ENCODE results near the gene TAB2. TPM values are rescaled to one million over a fixed set of nuclear protein-coding genes. Genes with fewer than 3 reads are reported as not detected.

TAB2 gene
- total and polyA plus RNA-seq, 2 experiments from 2014 or later: 14.2 to 51.9 TPM

DNA sequence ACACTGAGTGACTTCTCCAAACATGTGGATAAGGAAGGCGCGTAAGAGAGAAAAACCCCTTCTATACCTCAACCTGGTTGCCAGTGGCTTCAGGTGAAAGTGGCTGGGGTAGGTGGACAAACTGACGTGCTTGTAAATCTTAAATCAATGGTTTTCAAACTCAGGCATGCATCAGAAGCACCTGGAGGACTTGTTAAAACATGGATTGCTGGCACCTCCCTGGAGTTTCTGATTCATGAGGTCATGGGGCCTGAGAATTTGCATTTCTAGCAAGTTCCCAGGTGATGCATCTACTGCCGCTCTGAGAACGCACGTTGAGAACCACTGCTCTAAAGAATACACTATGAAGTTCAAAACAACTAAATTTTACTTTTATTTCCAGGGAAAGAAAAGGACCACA, 31.9 kb upstream of the TAB2 start:
- H3K4me3 ChIP-seq: no peak overlapping the region
- H2AFZ ChIP-seq: no peak overlapping the region

DNA sequence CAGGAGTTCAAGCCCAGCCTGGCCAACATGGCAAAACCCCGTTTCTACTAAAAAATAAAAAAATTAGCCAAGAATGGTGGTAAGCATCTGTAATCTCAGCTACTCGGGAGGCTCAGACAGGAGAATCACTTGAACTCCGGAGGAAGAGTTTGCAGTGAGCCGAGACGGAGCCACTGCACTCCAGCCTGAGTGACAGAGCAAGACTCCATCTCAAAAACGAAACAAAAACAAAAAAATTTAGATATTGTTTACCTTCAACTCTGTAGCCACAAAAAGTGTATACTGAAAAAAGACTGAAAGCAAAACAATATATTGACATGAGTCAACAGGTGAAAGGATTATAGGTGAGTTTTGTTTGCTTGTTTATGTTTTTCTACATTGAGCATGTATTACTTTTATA, 30.6 kb upstream of the TAB2 start:
- DNase-seq (ENCODE audit: low spot score): no peak
- TF ChIP-seq EZH2 (IDR thresholded peaks at IDR 0.05; ENCODE audit: borderline replicate concordance): no peak
- H3K27ac ChIP-seq: no peak overlapping the region
- H3K4me2 ChIP-seq: no peak overlapping the region
- no peaks in the 10 kb centered on the region for H3K9me3 ChIP-seq (ENCODE audit: low read depth)
- H3K79me2 ChIP-seq: no peaks in the 10 kb centered on the region
- no peaks in the 10 kb centered on the region for H3K27me3 ChIP-seq
- no peaks in the 10 kb centered on the region for H3K36me3 ChIP-seq (replicated peaks; ENCODE audit: insufficient read depth, low read depth)
- WGBS (ENCODE audit: low lambda C conversion rate, missing lambda C conversion rate): 84% methylated on average over 6 of the region's 6 CpGs
- H3K4me3 ChIP-seq: no peak overlapping the region
- no peaks in the 10 kb centered on the region for H3K9me2 ChIP-seq (replicated peaks; ENCODE audit: insufficient read depth)
- H3K4me1 ChIP-seq (ENCODE audit: insufficient read depth): no peaks in the 10 kb centered on the region
- no peak overlapping the region for H2AFZ ChIP-seq
- H4K20me1 ChIP-seq (ENCODE audit: insufficient read depth, poor library complexity, severe bottlenecking): no peaks in the 10 kb centered on the region

More for the DNA sequence above, 31.9 kb upstream of the TAB2 start:
- no peak overlapping the region for H3K27ac ChIP-seq
- H3K4me2 ChIP-seq: no peak overlapping the region
- H3K79me2 ChIP-seq: no peaks in the 10 kb centered on the region
- DNase-seq (ENCODE audit: low spot score): no peak
- H3K4me1 ChIP-seq (ENCODE audit: insufficient read depth): no peaks in the 10 kb centered on the region
- H3K27me3 ChIP-seq: no peaks in the 10 kb centered on the region
- H3K36me3 ChIP-seq (replicated peaks; ENCODE audit: insufficient read depth, low read depth): no peaks in the 10 kb centered on the region
- H3K9me2 ChIP-seq (replicated peaks; ENCODE audit: insufficient read depth): no peaks in the 10 kb centered on the region
- WGBS (ENCODE audit: low lambda C conversion rate, missing lambda C conversion rate): 88% methylated on average over 6 of the region's 6 CpGs
- H3K9me3 ChIP-seq (ENCODE audit: low read depth): no peaks in the 10 kb centered on the region
- TF ChIP-seq EZH2 (IDR thresholded peaks at IDR 0.05; ENCODE audit: borderline replicate concordance) (no peak), EZH2phosphoT487 (IDR thresholded peaks at IDR 0.05; ENCODE audit: low read depth, severe bottlenecking, unreplicated experiment) (no peak)
- TF ChIP-seq, protein P1, sequence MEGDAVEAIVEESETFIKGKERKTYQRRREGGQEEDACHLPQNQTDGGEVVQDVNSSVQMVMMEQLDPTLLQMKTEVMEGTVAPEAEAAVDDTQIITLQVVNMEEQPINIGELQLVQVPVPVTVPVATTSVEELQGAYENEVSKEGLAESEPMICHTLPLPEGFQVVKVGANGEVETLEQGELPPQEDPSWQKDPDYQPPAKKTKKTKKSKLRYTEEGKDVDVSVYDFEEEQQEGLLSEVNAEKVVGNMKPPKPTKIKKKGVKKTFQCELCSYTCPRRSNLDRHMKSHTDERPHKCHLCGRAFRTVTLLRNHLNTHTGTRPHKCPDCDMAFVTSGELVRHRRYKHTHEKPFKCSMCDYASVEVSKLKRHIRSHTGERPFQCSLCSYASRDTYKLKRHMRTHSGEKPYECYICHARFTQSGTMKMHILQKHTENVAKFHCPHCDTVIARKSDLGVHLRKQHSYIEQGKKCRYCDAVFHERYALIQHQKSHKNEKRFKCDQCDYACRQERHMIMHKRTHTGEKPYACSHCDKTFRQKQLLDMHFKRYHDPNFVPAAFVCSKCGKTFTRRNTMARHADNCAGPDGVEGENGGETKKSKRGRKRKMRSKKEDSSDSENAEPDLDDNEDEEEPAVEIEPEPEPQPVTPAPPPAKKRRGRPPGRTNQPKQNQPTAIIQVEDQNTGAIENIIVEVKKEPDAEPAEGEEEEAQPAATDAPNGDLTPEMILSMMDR (IDR thresholded peaks at IDR 0.05; ENCODE audit: poor library complexity): no peak
- H4K20me1 ChIP-seq (ENCODE audit: insufficient read depth, poor library complexity, severe bottlenecking): no peaks in the 10 kb centered on the region

DNA sequence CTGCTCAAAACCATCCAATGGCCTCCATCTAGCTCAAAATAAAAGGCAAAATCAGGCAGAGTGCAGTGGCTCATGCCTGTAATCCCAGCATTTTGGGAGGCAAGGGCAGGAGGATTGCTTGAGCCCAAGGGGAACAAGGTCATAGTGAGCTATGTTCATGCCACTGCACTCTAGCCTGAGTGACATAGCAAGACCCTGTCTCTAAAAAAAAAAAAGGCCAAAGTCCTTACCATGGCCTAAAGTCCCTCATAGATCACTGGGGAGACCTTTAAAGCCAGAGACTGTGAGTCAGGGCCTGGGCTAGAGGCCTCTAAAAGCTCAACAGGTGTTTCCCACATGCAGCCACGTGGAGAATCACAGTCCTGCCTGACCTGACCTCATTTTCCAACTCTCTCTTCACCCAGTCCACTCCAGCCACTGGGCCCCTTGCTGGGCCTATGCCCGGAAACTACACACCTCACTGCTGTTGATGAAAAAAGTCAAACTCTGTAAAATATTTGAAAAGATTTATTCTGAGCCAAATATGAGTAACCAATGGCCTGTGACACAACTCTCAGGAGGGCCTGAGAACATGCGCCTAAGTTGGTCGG, 28.2 kb upstream of the TAB2 start:
- no peak overlapping the region for H3K27ac ChIP-seq
- H3K9me3 ChIP-seq (ENCODE audit: low read depth): no peaks in the 10 kb centered on the region
- no peaks in the 10 kb centered on the region for H3K9me2 ChIP-seq (replicated peaks; ENCODE audit: insufficient read depth)
- H3K36me3 ChIP-seq (replicated peaks; ENCODE audit: insufficient read depth, low read depth): no peaks in the 10 kb centered on the region
- H3K4me1 ChIP-seq (ENCODE audit: insufficient read depth): no peaks in the 10 kb centered on the region
- H2AFZ ChIP-seq: no peak overlapping the region
- no peaks in the 10 kb centered on the region for H3K79me2 ChIP-seq
- TF ChIP-seq, protein P1 (IDR thresholded peaks at IDR 0.05; ENCODE audit: poor library complexity): no peak
- TF ChIP-seq EZH2 (IDR thresholded peaks at IDR 0.05; ENCODE audit: borderline replicate concordance): no peak
- no peak for TF ChIP-seq EZH2phosphoT487 (IDR thresholded peaks at IDR 0.05; ENCODE audit: low read depth, severe bottlenecking, unreplicated experiment)
- H3K27me3 ChIP-seq: no peaks in the 10 kb centered on the region
- DNase-seq (ENCODE audit: low spot score): no peak
- 83% methylated on average over 4 of the region's 4 CpGs for WGBS (ENCODE audit: low lambda C conversion rate, missing lambda C conversion rate)
- no peak overlapping the region for H3K4me2 ChIP-seq
- no peak overlapping the region for H3K4me3 ChIP-seq
- H4K20me1 ChIP-seq (ENCODE audit: insufficient read depth, poor library complexity, severe bottlenecking): no peaks in the 10 kb centered on the region

DNA sequence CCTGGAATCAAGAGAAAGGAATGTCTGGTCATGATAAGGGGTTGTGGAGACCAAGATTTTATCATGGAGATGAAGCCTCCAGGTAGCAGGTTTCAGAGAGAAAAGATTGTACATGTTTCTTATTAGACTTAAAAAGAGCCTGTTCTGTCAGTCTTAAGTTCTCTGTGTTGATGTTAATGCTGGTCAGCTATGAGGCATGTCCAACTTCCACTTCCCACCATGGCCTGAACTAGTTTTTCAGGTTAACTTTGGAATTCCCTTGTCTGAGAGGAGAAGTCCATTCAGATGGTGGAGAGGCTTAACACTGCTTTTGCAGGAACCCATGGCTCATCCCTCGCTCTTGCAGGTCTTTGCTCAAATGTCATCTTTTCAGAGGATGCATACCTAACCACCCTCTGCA, 27.5 kb upstream of the TAB2 start:
- Histone ChIP-seq H3K79me2 (no peaks in the 10 kb centered on the region), H3K27ac (no peak overlapping the region), H3K9me2 (replicated peaks; ENCODE audit: insufficient read depth) (no peaks in the 10 kb centered on the region), H3K27me3 (no peaks in the 10 kb centered on the region), H4K20me1 (ENCODE audit: insufficient read depth, poor library complexity, severe bottlenecking) (no peaks in the 10 kb centered on the region), H3K4me2 (no peak overlapping the region), H3K9me3 (ENCODE audit: low read depth) (no peaks in the 10 kb centered on the region), H2AFZ (no peak overlapping the region), H3K36me3 (replicated peaks; ENCODE audit: insufficient read depth, low read depth) (no peaks in the 10 kb centered on the region), H3K4me1 (ENCODE audit: insufficient read depth) (no peaks in the 10 kb centered on the region), H3K4me3 (no peak overlapping the region)
- WGBS (ENCODE audit: low lambda C conversion rate, missing lambda C conversion rate): 94% methylated on average over 1 of the region's 1 CpG
- TF ChIP-seq, protein P1 (IDR thresholded peaks at IDR 0.05; ENCODE audit: poor library complexity): no peak
- TF ChIP-seq EZH2phosphoT487 (IDR thresholded peaks at IDR 0.05; ENCODE audit: low read depth, severe bottlenecking, unreplicated experiment): no peak
- no peak for TF ChIP-seq EZH2 (IDR thresholded peaks at IDR 0.05; ENCODE audit: borderline replicate concordance)
- no peak for DNase-seq (ENCODE audit: low spot score)
